SU-DHL-6 (cell line): ENCODE data around the gene THTPA.

Experiments used
- H2AFZ ChIP-seq: fragments of 200-600 bp; sonication (generic); 2 replicates; pipeline ENCODE4 v1.6.1; 2014; ENCODE audit warnings: low read depth, mild to moderate bottlenecking, moderate library complexity, mixed read lengths, antibody characterized with exemption, low read length; ENCODE audit not compliant: severe bottlenecking
- H3F3A ChIP-seq: fragments of 200-600 bp; shearing (Covaris generic); 2 replicates; pipeline ENCODE4 v1.6.0; 2016; ENCODE audit warnings: antibody characterized with exemption, mild to moderate bottlenecking; ENCODE audit not compliant: insufficient read depth
- H3K27ac ChIP-seq: fragments of 200-600 bp; sonication (generic); 2 replicates; pipeline ENCODE4 v1.5.1; 2016; ENCODE audit warnings: low read depth, mild to moderate bottlenecking, low read length, moderate library complexity, mixed read lengths
- H3K27me3 ChIP-seq: fragments of 200-600 bp; sonication (generic), shearing (Covaris generic); 2 replicates; pipeline ENCODE4 v1.6.0; 2014; ENCODE audit warnings: mild to moderate bottlenecking, low read length
- H3K36me3 ChIP-seq: fragments of 200-600 bp; sonication (generic); 2 replicates; pipeline ENCODE4 v1.6.1; 2014; ENCODE audit warnings: mild to moderate bottlenecking, low read length, mixed read lengths
- H3K4me2 ChIP-seq: fragments of 300-600, 200-600 bp; shearing (Covaris generic), sonication (generic); 2 replicates; pipeline ENCODE4 v1.6.0; 2014; ENCODE audit warnings: low read length, low read depth, mild to moderate bottlenecking; ENCODE audit not compliant: poor library complexity, severe bottlenecking
- H3K4me3 ChIP-seq: fragments of 200-600 bp; sonication (generic); 2 replicates; pipeline ENCODE4 v1.5.1; 2014; ENCODE audit warnings: antibody characterized with exemption, low read length, mild to moderate bottlenecking, mixed read lengths; ENCODE audit not compliant: insufficient read depth, poor library complexity, severe bottlenecking
- H3K79me2 ChIP-seq: fragments of 200-600 bp; sonication (generic); 2 replicates; pipeline ENCODE4 v1.6.1; 2014; ENCODE audit warnings: mild to moderate bottlenecking, low read length, moderate library complexity; ENCODE audit not compliant: insufficient read depth
- H3K9ac ChIP-seq: fragments of 200-600 bp; sonication (generic); 2 replicates; pipeline ENCODE4 v1.7.0; 2014; ENCODE audit warnings: mild to moderate bottlenecking, low read length
- H3K9me2 ChIP-seq: fragments of 200-600 bp; sonication (generic); replicated peaks from 2 replicates; pipeline ENCODE4 v1.6.1; 2014; ENCODE audit warnings: low read length; ENCODE audit not compliant: insufficient read depth
- H3K9me3 ChIP-seq: fragments of 200-600 bp; sonication (generic); 2 replicates; pipeline ENCODE4 v1.6.1; 2014; ENCODE audit warnings: low read length, mixed read lengths; ENCODE audit not compliant: insufficient read depth
- H4K20me1 ChIP-seq: fragments of 200-600 bp; sonication (generic); 2 replicates; pipeline ENCODE4 v1.6.1; 2014; ENCODE audit warnings: low read depth, mild to moderate bottlenecking, antibody characterized with exemption, low read length, moderate library complexity, mixed read lengths
- EZH2phosphoT487 ChIP-seq: fragments of 200-600 bp; sonication (generic), shearing (Covaris generic); conservative IDR thresholded peaks from 2 replicates; pipeline ENCODE4 v1.6.1; 2018; ENCODE audit warnings: mild to moderate bottlenecking, antibody characterized with exemption, low read length, moderate library complexity, mixed read lengths
- TF ChIP-seq, protein P1 (sequence below): fragments of 200-600 bp; sonication (generic); IDR thresholded peaks from one replicate; pipeline ENCODE4 v1.5.1; 2017; ENCODE audit warnings: antibody characterized with exemption, mild to moderate bottlenecking, low read length, moderate library complexity; ENCODE audit not compliant: insufficient read depth, poor library complexity, severe bottlenecking

The THTPA gene

GRCh38 chr14:23561259-23561658 lies 5.2 kb downstream of the THTPA start:
- H3K36me3 ChIP-seq: no peaks in the 10 kb centered on the region
- H3K9me3 ChIP-seq: no peaks in the 10 kb centered on the region
- H3F3A ChIP-seq: peaks cover 15% of the 10 kb centered on the region
- TF ChIP-seq, protein P1, sequence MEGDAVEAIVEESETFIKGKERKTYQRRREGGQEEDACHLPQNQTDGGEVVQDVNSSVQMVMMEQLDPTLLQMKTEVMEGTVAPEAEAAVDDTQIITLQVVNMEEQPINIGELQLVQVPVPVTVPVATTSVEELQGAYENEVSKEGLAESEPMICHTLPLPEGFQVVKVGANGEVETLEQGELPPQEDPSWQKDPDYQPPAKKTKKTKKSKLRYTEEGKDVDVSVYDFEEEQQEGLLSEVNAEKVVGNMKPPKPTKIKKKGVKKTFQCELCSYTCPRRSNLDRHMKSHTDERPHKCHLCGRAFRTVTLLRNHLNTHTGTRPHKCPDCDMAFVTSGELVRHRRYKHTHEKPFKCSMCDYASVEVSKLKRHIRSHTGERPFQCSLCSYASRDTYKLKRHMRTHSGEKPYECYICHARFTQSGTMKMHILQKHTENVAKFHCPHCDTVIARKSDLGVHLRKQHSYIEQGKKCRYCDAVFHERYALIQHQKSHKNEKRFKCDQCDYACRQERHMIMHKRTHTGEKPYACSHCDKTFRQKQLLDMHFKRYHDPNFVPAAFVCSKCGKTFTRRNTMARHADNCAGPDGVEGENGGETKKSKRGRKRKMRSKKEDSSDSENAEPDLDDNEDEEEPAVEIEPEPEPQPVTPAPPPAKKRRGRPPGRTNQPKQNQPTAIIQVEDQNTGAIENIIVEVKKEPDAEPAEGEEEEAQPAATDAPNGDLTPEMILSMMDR: no peak
- TF ChIP-seq EZH2phosphoT487: no peak
- H3K27me3 ChIP-seq: no peaks in the 10 kb centered on the region
- no peaks in the 10 kb centered on the region for H3K9me2 ChIP-seq
- no peaks in the 10 kb centered on the region for H4K20me1 ChIP-seq
- H2AFZ ChIP-seq: no peak overlapping the region
- H3K4me2 ChIP-seq: no peak overlapping the region
- no peak overlapping the region for H3K9ac ChIP-seq
- no peak overlapping the region for H3K4me3 ChIP-seq
- no peak overlapping the region for H3K27ac ChIP-seq
- peaks cover 15% of the 10 kb centered on the region; the same call in 1 of the 2 replicates for H3K79me2 ChIP-seq

DNA sequence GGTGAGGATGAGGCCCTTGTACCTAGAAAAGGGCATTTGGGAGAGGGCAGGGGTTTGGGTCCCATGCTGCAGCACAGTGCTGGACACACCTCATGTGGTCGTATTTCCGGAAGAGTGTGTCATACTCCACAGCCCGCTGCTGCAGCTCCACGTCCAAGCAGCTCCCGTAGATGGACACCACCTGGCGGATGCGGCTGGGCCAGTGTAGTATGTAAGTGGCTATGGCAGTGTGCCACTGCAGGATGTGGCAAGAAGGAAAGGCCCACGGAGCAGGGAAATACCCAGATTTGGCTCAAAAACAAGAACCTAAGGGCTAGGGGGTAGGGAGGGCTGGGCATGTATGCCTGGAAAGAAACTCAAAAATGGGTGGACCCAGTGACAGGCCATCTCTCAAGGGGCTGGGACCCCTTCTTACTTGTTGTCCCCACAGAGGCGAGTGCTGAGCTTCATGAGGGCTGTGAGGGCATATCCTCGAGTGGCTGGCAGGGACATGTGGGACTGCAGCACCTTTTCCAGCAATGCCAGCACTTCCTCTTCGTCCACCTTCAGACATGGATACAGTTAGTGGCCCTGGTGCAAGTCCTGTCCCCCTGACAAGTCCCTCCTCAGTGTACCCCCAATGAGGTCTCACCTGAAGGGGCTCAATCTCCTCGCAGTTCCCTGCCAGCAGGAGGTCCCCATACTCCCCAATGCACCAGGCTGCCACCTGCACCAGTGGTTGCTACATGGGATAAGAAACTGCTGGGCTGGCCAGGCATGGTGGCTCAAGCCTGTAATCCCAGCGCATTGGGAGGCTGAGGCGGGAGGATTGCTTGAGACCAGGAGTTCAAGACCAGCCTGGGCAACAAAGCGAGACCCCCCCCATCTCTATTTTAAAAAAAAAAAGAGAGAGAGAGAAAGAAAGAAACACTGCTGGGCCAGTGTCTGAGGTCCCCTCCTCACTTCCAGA lies 6.1 kb downstream of the THTPA start:
- H3F3A ChIP-seq: peaks cover 13% of the 10 kb centered on the region
- H3K36me3 ChIP-seq: no peaks in the 10 kb centered on the region
- H3K9me3 ChIP-seq: no peaks in the 10 kb centered on the region
- no peak overlapping the region for H2AFZ ChIP-seq
- TF ChIP-seq EZH2phosphoT487: no peak
- H4K20me1 ChIP-seq: no peaks in the 10 kb centered on the region
- no peaks in the 10 kb centered on the region for H3K9me2 ChIP-seq
- no peak overlapping the region for H3K27ac ChIP-seq
- no peak overlapping the region for H3K9ac ChIP-seq
- no peaks in the 10 kb centered on the region for H3K27me3 ChIP-seq
- peaks cover 16% of the 10 kb centered on the region for H3K79me2 ChIP-seq
- H3K4me2 ChIP-seq: no peak overlapping the region
- no peak overlapping the region for H3K4me3 ChIP-seq

DNA sequence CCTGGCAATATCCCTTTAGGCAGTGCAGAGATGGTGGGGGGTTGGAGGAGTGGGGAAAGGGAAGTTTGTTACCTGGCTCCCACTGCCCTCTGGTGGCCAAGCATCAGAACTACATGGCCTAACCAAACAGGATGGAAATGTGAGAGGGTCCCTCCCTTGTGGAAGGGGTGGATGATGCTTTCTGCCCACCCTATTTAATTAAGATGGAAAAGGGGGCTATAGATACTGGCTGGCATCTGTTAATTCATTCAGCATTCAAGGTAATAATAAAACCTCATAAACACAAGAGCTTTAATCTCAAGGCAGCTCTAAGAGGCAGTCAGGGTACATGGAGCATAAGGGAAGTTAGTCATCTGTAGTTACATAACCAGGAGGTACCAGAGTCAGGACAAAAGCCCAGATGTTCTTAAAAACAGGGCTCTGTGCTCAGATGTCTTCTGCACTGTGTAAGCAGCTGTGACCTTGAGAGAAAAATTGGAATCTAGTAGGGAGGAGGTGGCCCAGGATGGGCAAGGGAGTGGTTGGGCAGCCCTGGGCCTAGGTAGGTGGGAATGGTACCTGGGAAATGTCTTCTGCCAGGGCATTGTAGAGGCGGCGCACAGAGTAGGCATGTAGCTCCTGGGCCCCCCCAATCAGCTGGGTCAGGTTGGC lies 6.9 kb downstream of the THTPA start:
- H3K27me3 ChIP-seq: no peaks in the 10 kb centered on the region
- H3K9ac ChIP-seq: no peak overlapping the region
- no peak overlapping the region for H3K4me2 ChIP-seq
- H3K4me3 ChIP-seq: no peak overlapping the region
- no peaks in the 10 kb centered on the region for H3K36me3 ChIP-seq
- H3K9me2 ChIP-seq: no peaks in the 10 kb centered on the region
- no peaks in the 10 kb centered on the region for H4K20me1 ChIP-seq
- TF ChIP-seq, protein P1: peak; percentile 87
- TF ChIP-seq EZH2phosphoT487: no peak
- H3K27ac ChIP-seq: no peak overlapping the region
- H3K79me2 ChIP-seq: peaks cover 18% of the 10 kb centered on the region
- H3K9me3 ChIP-seq: no peaks in the 10 kb centered on the region
- H3F3A ChIP-seq: peaks cover 5% of the 10 kb centered on the region
- no peak overlapping the region for H2AFZ ChIP-seq
